LNCaP clone FGC (cell line): ENCODE results near the gene BNIP3.
A peak's percentile ranks its signal among the peaks of the same experiment; 100 is the strongest.

Experiments
- DNase-seq: peaks from one replicate; pipeline ENCODE4 v3.0.0-alpha.2; 2011; ENCODE audit warnings: low read depth
- H3K4me3 ChIP-seq: 2 replicates; pipeline ENCODE4 v1.5.1; 2011; ENCODE audit warnings: mild to moderate bottlenecking, low read depth, low read length, control low read depth
- CTCF ChIP-seq: IDR thresholded peaks from 2 replicates; pipeline ENCODE4 v1.5.1; 2012; ENCODE audit warnings: mild to moderate bottlenecking; ENCODE audit not compliant: control insufficient read depth, insufficient read depth; ENCODE audit errors: extremely low read depth

Gene BNIP3

DNA sequence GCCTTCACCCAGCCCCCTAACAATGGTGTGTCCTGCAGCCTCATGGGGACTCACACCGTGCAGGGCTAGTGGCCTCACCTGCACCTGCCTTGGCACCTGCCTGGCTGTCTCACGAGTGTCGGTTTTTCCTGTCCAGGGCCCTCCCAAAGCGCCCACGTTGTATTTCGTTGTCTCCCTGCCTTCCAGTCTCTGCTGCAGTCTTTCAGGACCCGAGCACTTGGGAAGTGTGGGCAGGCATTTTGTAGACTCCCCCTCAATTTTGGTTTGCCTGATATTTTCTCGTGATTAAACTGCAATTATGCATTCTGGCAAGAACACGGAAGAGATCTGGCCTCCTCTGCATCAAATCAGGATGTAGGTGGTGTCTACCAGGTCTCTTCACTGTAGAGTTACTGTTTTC is 17.9 kb downstream of the BNIP3 start:
- TF ChIP-seq CTCF = no peak
- no peak overlapping the region for H3K4me3 ChIP-seq
- no peak for DNase-seq

DNA sequence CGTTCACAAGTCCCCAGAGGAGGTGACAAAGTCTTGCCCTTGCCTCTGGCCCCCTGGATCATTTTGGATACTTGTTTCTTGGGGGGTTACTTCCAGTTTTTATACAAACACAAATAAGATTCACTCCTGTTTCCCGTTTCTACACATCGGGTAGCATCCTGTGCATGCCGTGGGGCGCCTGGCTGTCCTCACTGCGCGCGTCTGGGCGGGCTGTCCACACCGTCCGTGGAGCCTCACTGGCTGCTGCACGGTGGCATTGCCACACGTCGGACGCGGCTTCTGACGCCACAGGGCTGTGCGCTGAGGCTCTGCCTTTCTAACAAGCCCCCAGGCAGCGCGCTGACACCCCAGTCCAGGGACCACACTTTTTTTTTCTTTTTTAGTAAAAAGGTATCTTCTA is 18.4 kb downstream of the BNIP3 start:
- no peak overlapping the region for H3K4me3 ChIP-seq
- no peak for TF ChIP-seq CTCF
- DNase-seq = no peak

DNA sequence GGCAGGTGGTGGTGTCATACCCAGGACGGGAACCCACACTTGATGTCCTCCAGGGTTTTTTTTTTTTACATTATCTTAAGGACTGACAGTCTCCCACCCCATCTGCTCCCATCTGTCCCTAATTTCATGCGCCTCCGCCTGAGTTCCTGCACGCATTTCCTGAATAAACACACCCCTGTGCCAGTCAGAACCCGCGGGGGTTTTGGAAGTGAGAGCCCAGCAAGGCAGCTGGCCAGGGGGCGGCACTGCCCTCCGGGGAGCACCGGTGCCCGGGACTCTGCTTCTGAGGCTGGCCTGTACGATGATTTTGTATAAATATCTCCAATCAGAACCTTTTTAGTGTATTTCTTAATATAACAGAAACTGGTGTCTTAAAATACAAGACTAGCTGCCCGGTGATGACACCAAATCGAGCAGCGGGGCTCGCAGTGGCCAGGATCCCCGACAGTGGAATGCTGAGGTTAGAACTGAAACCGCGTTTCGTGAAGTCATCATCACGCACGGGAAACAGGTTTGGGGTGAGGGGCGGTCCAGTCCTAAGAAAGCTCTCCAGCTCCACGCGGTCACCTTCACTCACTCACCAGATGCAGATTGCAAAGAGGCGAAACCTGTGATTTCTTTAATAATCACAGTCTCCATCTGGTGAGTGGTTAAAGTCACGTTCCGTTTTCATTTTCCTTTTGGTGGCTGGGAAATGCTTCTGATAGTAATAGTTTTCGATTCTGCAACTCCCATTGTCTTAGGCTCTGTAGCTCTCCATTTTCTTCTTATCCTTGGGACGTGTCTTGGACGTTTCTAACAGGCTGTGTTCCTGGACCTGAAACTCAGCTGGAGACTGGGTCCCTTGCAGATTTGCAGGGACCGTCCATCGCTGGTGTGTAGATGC is 19.7 kb downstream of the BNIP3 start:
- peak overlapping the region; percentile 50 for H3K4me3 ChIP-seq
- TF ChIP-seq CTCF = no peak
- no peak for DNase-seq

GRCh38 chr10:131961047-131961776 is 20.5 kb downstream of the BNIP3 start:
- H3K4me3 ChIP-seq = peak overlapping the region; percentile 50
- no peak for DNase-seq
- TF ChIP-seq CTCF = no peak

DNA sequence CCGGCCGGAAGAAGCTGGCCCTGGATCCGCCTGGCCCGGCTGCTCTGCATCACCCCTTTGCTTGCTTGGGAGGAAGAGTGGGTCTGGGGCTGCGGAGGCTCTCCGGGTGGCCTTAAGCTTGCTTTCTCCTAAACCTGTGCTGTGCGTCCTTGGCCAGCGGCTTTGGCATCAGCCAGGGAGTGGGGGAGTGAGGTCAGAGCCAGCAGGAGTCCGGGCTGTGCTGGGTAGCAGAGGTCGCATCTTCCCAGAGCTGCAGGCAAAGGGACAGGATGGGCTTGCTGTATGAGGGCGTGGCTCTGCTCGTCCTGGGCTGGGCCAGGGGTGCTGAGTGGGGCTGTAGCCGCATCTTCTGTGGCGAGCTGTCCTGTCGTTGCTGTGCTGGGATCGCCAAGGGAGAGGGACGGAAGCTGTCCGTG is 21.1 kb downstream of the BNIP3 start:
- H3K4me3 ChIP-seq = no peak overlapping the region
- no peak for TF ChIP-seq CTCF
- no peak for DNase-seq

GRCh38 chr10:131959841-131960240 is 21.9 kb downstream of the BNIP3 start:
- no peak overlapping the region for H3K4me3 ChIP-seq
- DNase-seq = no peak
- no peak for TF ChIP-seq CTCF
